Ectodermal cell (in vitro differentiated cells): Measurements from ENCODE around the gene GPR21.

Experiments
- H3K27ac ChIP-seq: 2 replicates; pipeline ENCODE4 v1.7.0; 2013; ENCODE audit warnings: mild to moderate bottlenecking, low read depth, low read length; ENCODE audit not compliant: insufficient read depth, poor library complexity, severe bottlenecking
- H3K27me3 ChIP-seq: 2 replicates; pipeline ENCODE4 v1.7.0; 2013; ENCODE audit warnings: mild to moderate bottlenecking, low read length; ENCODE audit not compliant: insufficient read depth, control insufficient read depth, poor library complexity, severe bottlenecking
- H3K36me3 ChIP-seq: one replicate; pipeline ENCODE4 v1.7.0; 2013; ENCODE audit warnings: low read length; ENCODE audit not compliant: control insufficient read depth, insufficient read depth
- H3K4me1 ChIP-seq: one replicate; pipeline ENCODE4 v1.7.0; 2013; ENCODE audit warnings: low read length; ENCODE audit not compliant: control insufficient read depth, insufficient read depth
- H3K4me3 ChIP-seq: 2 replicates; pipeline ENCODE4 v1.7.0; 2013; ENCODE audit warnings: low read depth, low read length, control low read depth; ENCODE audit not compliant: insufficient read depth
- H3K9me3 ChIP-seq: 2 replicates; pipeline ENCODE4 v1.7.0; 2013; ENCODE audit warnings: mild to moderate bottlenecking, low read length, moderate library complexity; ENCODE audit not compliant: control insufficient read depth
- WGBS, 2 experiments: methylation state at CpG; one replicate each; pipeline ENCODE4 v1.1.7; 2013; ENCODE audit warnings: missing lambda C conversion rate in 2 of 2; 5-methylcytosine and 5-hydroxymethylcytosine counted together

Gene GPR21

DNA sequence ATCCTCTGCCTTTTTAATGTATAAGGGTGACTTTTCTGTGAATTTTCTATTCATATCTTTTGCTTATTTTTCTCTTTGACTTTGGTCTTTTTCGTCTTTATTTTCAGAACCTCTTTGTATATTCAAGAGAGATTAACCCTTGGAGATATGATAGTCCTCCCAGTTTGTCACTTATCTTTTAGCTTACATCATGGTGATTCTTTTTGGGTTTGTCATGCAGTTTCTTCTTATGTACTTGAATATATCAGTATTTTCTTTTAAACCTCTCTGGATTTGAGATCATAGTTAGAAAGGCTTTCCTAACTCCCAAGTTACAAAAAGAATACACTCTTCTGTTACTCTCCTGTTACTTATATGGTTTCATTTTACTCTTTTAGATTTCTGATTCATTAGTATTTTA lies 27.5 kb upstream of the GPR21 start:
- H3K27ac ChIP-seq, result no peak overlapping the region
- no peak overlapping the region for H3K4me3 ChIP-seq
- H3K9me3 ChIP-seq, result no peaks in the 10 kb centered on the region
- H3K27me3 ChIP-seq, result no peaks in the 10 kb centered on the region
- peaks cover 6% of the 10 kb centered on the region for H3K36me3 ChIP-seq
- no peaks in the 10 kb centered on the region for H3K4me1 ChIP-seq
- no CpG with 5 or more reads among the region's 1 CpG for WGBS, 2 experiments

DNA sequence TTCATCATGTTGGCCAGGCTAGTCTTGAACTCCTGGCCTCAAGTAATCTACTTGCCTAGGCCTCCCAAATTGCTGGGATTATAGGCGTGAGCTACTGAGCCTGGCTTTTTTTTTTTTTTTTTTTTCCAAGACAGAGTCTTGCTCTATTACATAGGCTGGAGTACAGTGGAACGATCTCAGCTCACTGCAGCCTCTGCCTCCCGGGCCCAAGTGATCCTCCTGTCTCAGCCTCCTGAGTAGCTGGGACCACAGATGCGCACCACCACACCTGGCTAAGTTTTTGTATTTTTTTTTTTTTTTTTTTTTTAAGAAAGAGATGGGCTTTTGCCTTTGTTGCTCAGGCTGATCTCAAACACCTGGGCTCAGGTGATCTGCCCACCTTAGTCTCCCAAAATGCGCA lies 26.2 kb upstream of the GPR21 start:
- Histone ChIP-seq H3K27me3 (no peaks in the 10 kb centered on the region), H3K4me3 (no peak overlapping the region), H3K9me3 (no peaks in the 10 kb centered on the region), H3K4me1 (no peaks in the 10 kb centered on the region), H3K27ac (no peak overlapping the region), H3K36me3 (peaks cover 6% of the 10 kb centered on the region)
- 70 to 76% methylated on average over 4 to 5 of the region's 5 CpGs for WGBS, 2 experiments

DNA sequence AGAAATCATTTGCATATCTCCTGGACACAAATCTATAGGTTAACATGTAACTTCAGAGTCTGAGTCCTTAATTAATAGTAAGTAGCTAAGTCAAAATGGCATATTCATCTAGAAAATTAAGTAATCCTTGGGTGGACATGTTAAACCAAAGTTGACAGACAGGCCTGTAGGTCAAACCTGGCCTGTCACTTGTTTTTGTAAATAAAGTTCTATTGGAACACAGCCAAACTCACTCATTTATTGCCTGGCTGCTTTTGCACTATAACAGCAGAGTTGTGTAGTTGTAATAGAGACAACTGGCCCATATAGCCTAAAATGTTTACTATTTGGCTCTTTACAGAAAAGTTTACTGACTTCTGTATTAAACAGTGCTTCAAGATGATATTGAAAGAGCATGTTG lies 24.6 kb upstream of the GPR21 start:
- Histone ChIP-seq H3K4me1 (no peaks in the 10 kb centered on the region), H3K4me3 (no peak overlapping the region), H3K27ac (no peak overlapping the region), H3K9me3 (no peaks in the 10 kb centered on the region), H3K36me3 (peaks cover 5% of the 10 kb centered on the region), H3K27me3 (no peaks in the 10 kb centered on the region)

DNA sequence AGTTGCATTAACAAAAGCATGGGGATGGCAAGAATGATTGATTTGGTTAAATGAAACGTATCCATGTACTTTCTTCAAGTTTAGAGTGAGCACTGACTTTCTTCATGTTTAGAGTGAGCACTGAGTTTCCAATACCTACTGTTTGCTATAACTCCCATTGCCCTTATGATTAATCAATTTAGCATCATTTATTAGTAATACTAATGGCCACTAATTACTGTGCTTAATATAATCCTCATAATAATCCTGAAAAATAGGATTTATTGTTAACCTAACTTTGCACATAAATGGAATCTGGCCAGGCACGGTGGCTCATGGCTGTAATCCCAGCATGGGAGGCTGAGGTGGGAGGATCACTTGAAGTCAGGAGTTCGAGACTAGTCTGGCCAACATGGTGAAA lies 22.1 kb upstream of the GPR21 start:
- no peak overlapping the region for H3K4me3 ChIP-seq
- no peaks in the 10 kb centered on the region for H3K4me1 ChIP-seq
- no peaks in the 10 kb centered on the region for H3K9me3 ChIP-seq
- H3K27ac ChIP-seq, result no peak overlapping the region
- 96 to 97% methylated on average over 3 of the region's 3 CpGs for WGBS, 2 experiments
- peaks cover 9% of the 10 kb centered on the region for H3K36me3 ChIP-seq
- H3K27me3 ChIP-seq, result no peaks in the 10 kb centered on the region

DNA sequence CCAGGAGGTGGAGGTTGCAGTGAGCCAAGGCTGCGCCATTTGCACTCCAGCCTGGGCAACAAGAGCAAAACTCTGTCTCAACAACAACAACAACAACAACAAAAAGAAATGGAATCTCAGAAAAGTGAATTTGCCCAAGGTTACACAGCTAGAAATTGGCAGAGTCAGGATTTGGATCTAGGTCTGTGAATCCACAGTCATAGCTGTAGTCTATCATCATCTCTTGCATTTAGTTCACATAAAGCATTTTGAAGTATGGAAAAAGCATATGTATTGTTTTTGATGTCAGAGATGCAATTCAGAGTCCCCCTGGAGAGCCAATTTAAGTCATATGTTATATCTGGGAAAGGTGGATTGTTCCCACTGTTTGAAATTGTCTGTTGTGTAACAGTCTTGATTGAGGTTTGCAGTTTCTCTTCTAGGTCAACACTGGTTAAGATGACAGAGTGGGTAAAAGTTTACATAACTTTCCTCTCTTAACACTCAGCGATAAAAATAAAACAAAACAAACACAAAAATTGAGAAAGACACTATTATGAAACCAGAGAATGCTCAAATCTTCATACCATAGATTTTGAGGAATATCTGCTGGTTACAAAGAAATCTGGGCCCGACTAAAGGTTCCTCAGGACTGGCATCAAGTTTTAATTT lies 21.5 kb upstream of the GPR21 start:
- Histone ChIP-seq H3K27ac (no peak overlapping the region), H3K27me3 (no peaks in the 10 kb centered on the region), H3K9me3 (no peaks in the 10 kb centered on the region), H3K36me3 (peaks cover 9% of the 10 kb centered on the region), H3K4me3 (no peak overlapping the region), H3K4me1 (no peaks in the 10 kb centered on the region)
- WGBS, 2 experiments, result 93 to 95% methylated on average over 3 of the region's 3 CpGs

DNA sequence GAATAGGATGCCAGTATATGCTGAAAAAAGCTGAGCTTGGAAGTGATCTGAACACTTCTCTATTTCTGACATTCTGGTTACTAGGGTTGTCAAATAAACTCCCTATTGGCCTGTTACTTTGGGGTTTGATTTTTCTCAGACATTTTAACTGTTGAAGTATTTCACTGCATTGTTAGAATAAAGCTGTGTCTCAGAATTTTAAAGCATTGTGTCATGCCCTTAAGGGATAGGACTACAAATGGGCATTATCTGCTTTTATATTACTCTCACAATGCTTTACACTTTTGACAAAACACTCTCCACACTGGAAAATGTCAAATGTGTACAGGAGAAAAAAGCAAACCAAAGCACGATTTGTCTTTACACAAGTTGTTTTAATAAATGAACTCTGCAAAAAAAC lies 16.8 kb upstream of the GPR21 start:
- Histone ChIP-seq H3K4me1 (no peaks in the 10 kb centered on the region), H3K27ac (no peak overlapping the region), H3K4me3 (no peak overlapping the region), H3K27me3 (no peaks in the 10 kb centered on the region), H3K36me3 (peaks cover 13% of the 10 kb centered on the region), H3K9me3 (no peaks in the 10 kb centered on the region)
- 80% methylated on average over 1 of the region's 1 CpG; no CpG with 5 or more reads in 1 of the 2 experiments for WGBS, 2 experiments

DNA sequence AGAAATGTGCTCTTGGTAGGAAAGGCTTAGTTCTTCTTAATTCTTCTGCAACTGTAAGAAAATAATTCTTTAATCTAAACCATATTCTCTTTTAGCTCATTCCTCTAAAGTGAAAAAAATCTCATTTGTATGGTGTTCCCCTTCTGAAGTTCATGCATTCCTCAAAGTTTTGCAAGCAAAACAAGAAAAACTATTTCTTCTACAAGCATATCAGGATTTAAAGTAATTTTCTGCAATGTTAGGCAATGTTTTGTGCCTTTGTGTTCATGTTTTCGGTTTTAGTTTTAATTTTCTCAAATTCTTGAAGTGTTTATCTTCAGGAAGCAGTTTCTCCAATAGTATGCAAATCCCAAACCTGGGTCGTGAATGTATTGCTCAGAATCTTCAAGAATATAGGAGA lies 12.7 kb upstream of the GPR21 start:
- Histone ChIP-seq H3K36me3 (peaks cover 7% of the 10 kb centered on the region), H3K9me3 (no peaks in the 10 kb centered on the region), H3K4me3 (no peak overlapping the region), H3K27ac (no peak overlapping the region), H3K27me3 (no peaks in the 10 kb centered on the region), H3K4me1 (no peaks in the 10 kb centered on the region)
- 95 to 100% methylated on average over 1 to 2 of the region's 2 CpGs for WGBS, 2 experiments

DNA sequence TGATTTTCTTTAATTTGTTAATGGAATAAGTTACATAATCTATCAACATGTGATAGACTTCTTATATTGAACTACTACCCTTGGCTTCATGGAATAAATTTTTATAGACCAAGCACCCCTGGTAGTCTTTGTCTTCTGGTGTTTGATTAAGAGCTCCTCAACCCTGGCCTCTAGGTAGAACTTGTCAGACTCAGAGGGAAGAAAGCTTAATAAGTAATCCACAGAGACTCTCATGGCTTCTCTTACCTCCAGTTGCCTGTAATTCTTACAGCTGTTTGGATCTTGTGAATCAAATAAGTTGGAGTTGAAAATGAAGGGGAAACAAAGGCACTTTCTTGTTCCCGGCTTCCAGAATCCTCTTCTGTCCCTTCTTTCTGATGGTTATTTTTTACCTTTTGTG lies 7.0 kb upstream of the GPR21 start:
- H3K4me1 ChIP-seq, result no peaks in the 10 kb centered on the region
- H3K9me3 ChIP-seq, result no peaks in the 10 kb centered on the region
- whole genome bisulfite sequencing, 2 experiments, result 92 to 100% methylated on average over 1 of the region's 1 CpG
- H3K36me3 ChIP-seq, result no peaks in the 10 kb centered on the region
- no peak overlapping the region for H3K27ac ChIP-seq
- H3K4me3 ChIP-seq, result no peak overlapping the region
- H3K27me3 ChIP-seq, result no peaks in the 10 kb centered on the region

DNA sequence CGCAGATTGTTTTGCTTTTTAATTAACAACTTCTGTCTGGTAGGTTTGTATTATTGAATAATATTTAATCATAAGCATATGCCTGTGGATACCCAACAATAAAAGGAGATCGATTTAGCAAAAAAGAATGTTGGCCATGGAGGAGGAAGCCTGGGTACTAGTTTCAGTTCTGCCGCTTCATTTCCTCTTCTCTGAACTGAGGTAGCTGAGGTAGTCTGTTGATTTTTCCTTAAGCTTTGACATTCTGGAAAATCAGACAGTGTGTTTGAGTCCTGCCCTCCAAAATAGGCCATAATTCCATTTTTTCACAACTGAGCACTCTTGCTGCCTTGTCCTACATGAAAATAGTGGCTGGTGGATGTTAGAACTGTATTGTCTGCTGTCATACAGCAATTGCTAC lies 6.0 kb upstream of the GPR21 start:
- no peaks in the 10 kb centered on the region for H3K4me1 ChIP-seq
- no peak overlapping the region for H3K4me3 ChIP-seq
- H3K9me3 ChIP-seq, result no peaks in the 10 kb centered on the region
- no peaks in the 10 kb centered on the region for H3K27me3 ChIP-seq
- WGBS, 2 experiments, result 47 to 48% methylated on average over 2 of the region's 3 CpGs
- no peak overlapping the region for H3K27ac ChIP-seq
- no peaks in the 10 kb centered on the region for H3K36me3 ChIP-seq

DNA sequence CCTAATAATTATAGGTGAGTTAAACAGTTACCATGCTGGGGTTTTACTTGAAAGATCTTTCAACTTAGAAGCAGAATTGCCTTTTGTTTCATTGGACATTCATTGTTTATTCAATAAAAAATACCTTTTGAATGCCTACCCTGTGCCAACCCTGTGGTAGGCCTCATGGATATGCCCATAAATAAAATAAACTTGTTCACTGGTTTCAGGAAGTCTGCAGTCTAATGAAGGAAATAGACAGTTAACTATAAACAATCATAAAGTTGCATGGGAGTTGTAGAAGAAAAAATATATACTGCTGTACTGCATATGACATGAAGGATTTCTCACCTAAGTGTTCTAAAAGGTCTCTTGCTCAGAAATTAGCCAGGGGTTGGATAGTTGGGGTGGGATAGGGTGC lies 5.3 kb upstream of the GPR21 start:
- Histone ChIP-seq H3K9me3 (no peaks in the 10 kb centered on the region), H3K4me3 (no peak overlapping the region), H3K27ac (no peak overlapping the region), H3K4me1 (peaks cover 2% of the 10 kb centered on the region), H3K36me3 (no peaks in the 10 kb centered on the region), H3K27me3 (no peaks in the 10 kb centered on the region)

DNA sequence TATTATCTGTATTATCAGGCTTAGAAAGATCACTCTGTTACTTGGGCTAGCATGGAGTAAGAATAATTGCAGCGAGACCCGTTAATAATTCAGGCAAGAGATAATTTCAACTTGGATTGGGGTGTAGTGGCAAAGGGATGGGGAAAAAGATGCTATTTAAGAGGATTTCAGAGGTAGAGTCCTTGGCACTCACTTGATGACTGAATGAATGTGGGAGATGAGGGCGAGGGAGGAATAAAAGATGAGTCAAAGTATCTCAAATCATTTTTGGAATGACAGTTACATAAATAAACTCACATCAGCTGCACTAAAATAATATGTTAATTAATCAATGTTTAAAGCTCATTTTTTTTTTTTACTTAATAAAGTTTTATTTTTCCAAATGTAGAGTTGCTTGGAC lies 4.5 kb upstream of the GPR21 start:
- 94 to 98% methylated on average over 2 to 3 of the region's 3 CpGs for WGBS, 2 experiments
- Histone ChIP-seq H3K4me1 (peaks cover 6% of the 10 kb centered on the region), H3K27me3 (no peaks in the 10 kb centered on the region), H3K27ac (no peak overlapping the region), H3K4me3 (no peak overlapping the region), H3K9me3 (no peaks in the 10 kb centered on the region), H3K36me3 (no peaks in the 10 kb centered on the region)
